ENCODE results near the gene CSH1.

The CSH1 gene

GRCh38 chr17:63845509-63845908, 50.9 kb downstream of the CSH1 start:
- no peaks in the 10 kb centered on the region for H3K27me3 ChIP-seq (ENCODE audit: control insufficient read depth, insufficient read depth, low read length)
- H3K4me3 ChIP-seq (ENCODE audit: low read depth, low read length), result no peak overlapping the region
- peaks cover 12% of the 10 kb centered on the region for H3K79me2 ChIP-seq
- H3K9ac ChIP-seq, result no peak overlapping the region
- no peak overlapping the region for H2AFZ ChIP-seq
- no peaks in the 10 kb centered on the region for H3K9me3 ChIP-seq (ENCODE audit: control insufficient read depth, low read length)
- TF ChIP-seq, protein P1, sequence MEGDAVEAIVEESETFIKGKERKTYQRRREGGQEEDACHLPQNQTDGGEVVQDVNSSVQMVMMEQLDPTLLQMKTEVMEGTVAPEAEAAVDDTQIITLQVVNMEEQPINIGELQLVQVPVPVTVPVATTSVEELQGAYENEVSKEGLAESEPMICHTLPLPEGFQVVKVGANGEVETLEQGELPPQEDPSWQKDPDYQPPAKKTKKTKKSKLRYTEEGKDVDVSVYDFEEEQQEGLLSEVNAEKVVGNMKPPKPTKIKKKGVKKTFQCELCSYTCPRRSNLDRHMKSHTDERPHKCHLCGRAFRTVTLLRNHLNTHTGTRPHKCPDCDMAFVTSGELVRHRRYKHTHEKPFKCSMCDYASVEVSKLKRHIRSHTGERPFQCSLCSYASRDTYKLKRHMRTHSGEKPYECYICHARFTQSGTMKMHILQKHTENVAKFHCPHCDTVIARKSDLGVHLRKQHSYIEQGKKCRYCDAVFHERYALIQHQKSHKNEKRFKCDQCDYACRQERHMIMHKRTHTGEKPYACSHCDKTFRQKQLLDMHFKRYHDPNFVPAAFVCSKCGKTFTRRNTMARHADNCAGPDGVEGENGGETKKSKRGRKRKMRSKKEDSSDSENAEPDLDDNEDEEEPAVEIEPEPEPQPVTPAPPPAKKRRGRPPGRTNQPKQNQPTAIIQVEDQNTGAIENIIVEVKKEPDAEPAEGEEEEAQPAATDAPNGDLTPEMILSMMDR (IDR thresholded peaks at IDR 0.05), result no peak
- no peaks in the 10 kb centered on the region for H3K36me3 ChIP-seq (ENCODE audit: control insufficient read depth, insufficient read depth, low read length)
- no peak overlapping the region for H3K4me2 ChIP-seq (ENCODE audit: low read length)
- peaks cover 13% of the 10 kb centered on the region for H3K4me1 ChIP-seq
- H3K27ac ChIP-seq, result no peak overlapping the region
